ENCODE results near the gene DOC2A. TPM values are rescaled to one million over a fixed set of nuclear protein-coding genes. Genes with fewer than 3 reads are reported as not detected.
A peak's percentile ranks its signal among the peaks of the same experiment; 100 is the strongest.
"Not testable (repeated sequence)": the region's sequence is repeated elsewhere in the genome, so short reads cannot be mapped to it uniquely, and the experiment has no call there.

DOC2A gene
- total RNA-seq, 1 donor from 2014 or later = 0.33 TPM

- TF ChIP-seq CTCF (IDR thresholded peaks at IDR 0.05; ENCODE audit: insufficient read depth, low read length, poor library complexity, severe bottlenecking) = no peak
- no peaks in the 10 kb centered on the region for H3K27me3 ChIP-seq (ENCODE audit: control insufficient read depth, insufficient read depth, low read length)
- peak; percentile 32 for DNase-seq (ENCODE audit: low read depth)
Observed at GRCh38 chr16:30052671-30053372, 42.0 kb upstream of the DOC2A start.

DNA sequence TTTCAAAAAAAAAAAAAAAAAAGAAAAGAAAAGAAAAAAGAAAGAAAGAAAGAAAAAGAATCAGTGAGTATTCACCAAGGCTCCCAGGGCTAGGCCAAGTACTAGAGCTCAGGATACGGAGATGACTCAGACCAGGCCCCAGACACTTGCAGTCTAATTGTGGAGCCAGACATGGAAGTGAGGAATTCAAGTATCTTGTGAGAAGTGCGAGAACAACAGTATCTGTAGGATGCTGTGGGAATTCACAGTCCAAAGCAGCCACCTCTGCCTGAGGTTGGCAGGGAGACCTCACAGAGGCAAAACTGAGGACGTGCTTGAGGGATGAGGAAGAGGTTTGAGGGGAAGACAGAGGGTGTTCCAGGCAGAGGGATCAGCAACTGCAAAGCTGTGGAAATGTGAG, 40.7 kb upstream of the DOC2A start:
- TF ChIP-seq CTCF (IDR thresholded peaks at IDR 0.05; ENCODE audit: insufficient read depth, low read length, poor library complexity, severe bottlenecking) = no peak
- no peaks in the 10 kb centered on the region for H3K36me3 ChIP-seq (ENCODE audit: control insufficient read depth, insufficient read depth, low read length)
- no peak overlapping the region for H3K4me3 ChIP-seq (ENCODE audit: low read depth, low read length)
- DNase-seq (ENCODE audit: low read depth) = no peak
- no peaks in the 10 kb centered on the region for H3K27me3 ChIP-seq (ENCODE audit: control insufficient read depth, insufficient read depth, low read length)

More at GRCh38 chr16:30052671-30053372, 42.0 kb upstream of the DOC2A start:
- Histone ChIP-seq H3K36me3 (ENCODE audit: control insufficient read depth, insufficient read depth, low read length) (no peaks in the 10 kb centered on the region), H3K4me3 (ENCODE audit: low read depth, low read length) (peak overlapping the region; percentile 94)

GRCh38 chr16:30049871-30050270, 39.0 kb upstream of the DOC2A start:
- TF ChIP-seq CTCF (IDR thresholded peaks at IDR 0.05; ENCODE audit: insufficient read depth, low read length, poor library complexity, severe bottlenecking) = no peak
- Histone ChIP-seq H3K4me3 (ENCODE audit: low read depth, low read length) (no peak overlapping the region), H3K27me3 (ENCODE audit: control insufficient read depth, insufficient read depth, low read length) (peaks cover 2% of the 10 kb centered on the region), H3K36me3 (ENCODE audit: control insufficient read depth, insufficient read depth, low read length) (no peaks in the 10 kb centered on the region)
- DNase-seq (ENCODE audit: low read depth) = no peak

GRCh38 chr16:30046588-30046987, 35.8 kb upstream of the DOC2A start:
- Histone ChIP-seq H3K27me3 (ENCODE audit: control insufficient read depth, insufficient read depth, low read length) (peaks cover 2% of the 10 kb centered on the region), H3K4me3 (ENCODE audit: low read depth, low read length) (no peak overlapping the region), H3K36me3 (ENCODE audit: control insufficient read depth, insufficient read depth, low read length) (no peaks in the 10 kb centered on the region)
- no peak for TF ChIP-seq CTCF (IDR thresholded peaks at IDR 0.05; ENCODE audit: insufficient read depth, low read length, poor library complexity, severe bottlenecking)
- no peak for DNase-seq (ENCODE audit: low read depth)

DNA sequence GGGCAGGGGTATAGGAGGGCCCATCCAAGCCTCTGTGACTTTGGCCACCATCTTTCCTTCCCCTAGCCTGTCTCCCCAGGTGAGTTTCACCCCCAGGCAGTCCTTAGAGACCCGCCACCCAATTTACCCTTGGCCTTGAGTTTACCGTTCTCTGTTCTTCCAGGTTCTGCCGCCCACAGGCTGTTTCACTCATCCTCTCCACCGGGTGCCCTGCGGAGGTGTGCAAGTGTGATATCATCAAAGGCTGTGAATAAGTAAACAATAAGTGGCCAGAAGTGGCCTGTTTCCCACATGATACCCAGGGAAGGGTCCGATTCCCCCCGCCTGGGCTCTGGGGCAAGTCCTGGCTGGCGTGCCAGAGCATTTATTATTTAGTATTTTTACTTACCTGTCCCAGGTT, 35.4 kb upstream of the DOC2A start:
- no peaks in the 10 kb centered on the region for H3K36me3 ChIP-seq (ENCODE audit: control insufficient read depth, insufficient read depth, low read length)
- no peak for TF ChIP-seq CTCF (IDR thresholded peaks at IDR 0.05; ENCODE audit: insufficient read depth, low read length, poor library complexity, severe bottlenecking)
- no peak overlapping the region for H3K4me3 ChIP-seq (ENCODE audit: low read depth, low read length)
- H3K27me3 ChIP-seq (ENCODE audit: control insufficient read depth, insufficient read depth, low read length) = peaks cover 2% of the 10 kb centered on the region
- no peak for DNase-seq (ENCODE audit: low read depth)

GRCh38 chr16:30041841-30042240, 31.0 kb upstream of the DOC2A start:
- DNase-seq (ENCODE audit: low read depth) = no peak
- Histone ChIP-seq H3K4me3 (ENCODE audit: low read depth, low read length) (no peak overlapping the region), H3K27me3 (ENCODE audit: control insufficient read depth, insufficient read depth, low read length) (peaks cover 2% of the 10 kb centered on the region), H3K36me3 (ENCODE audit: control insufficient read depth, insufficient read depth, low read length) (no peaks in the 10 kb centered on the region)
- peak; percentile 51 for TF ChIP-seq CTCF (IDR thresholded peaks at IDR 0.05; ENCODE audit: insufficient read depth, low read length, poor library complexity, severe bottlenecking)

- not testable (repeated sequence) for H3K36me3 ChIP-seq (ENCODE audit: control insufficient read depth, insufficient read depth, low read length); DNase-seq (ENCODE audit: low read depth); H3K27me3 ChIP-seq (ENCODE audit: control insufficient read depth, insufficient read depth, low read length); H3K4me3 ChIP-seq (ENCODE audit: low read depth, low read length)
Observed at GRCh38 chr16:30040690-30041089, 29.9 kb upstream of the DOC2A start.

All from kidney epithelial cell (primary cell).